HG03457 (cell line): ENCODE results near the gene MAP3K7CL.
"Not testable (repeated sequence)": the region's sequence is repeated elsewhere in the genome, so short reads cannot be mapped to it uniquely, and the experiment has no call there.

Experiments used
- ATAC-seq: cut with Tn5 transposase; IDR thresholded peaks from one replicate; pipeline ENCODE4 v1.9.1; 2021; ENCODE audit warnings: moderate number of reproducible peaks; ENCODE audit not compliant: unreplicated experiment

The MAP3K7CL gene

DNA sequence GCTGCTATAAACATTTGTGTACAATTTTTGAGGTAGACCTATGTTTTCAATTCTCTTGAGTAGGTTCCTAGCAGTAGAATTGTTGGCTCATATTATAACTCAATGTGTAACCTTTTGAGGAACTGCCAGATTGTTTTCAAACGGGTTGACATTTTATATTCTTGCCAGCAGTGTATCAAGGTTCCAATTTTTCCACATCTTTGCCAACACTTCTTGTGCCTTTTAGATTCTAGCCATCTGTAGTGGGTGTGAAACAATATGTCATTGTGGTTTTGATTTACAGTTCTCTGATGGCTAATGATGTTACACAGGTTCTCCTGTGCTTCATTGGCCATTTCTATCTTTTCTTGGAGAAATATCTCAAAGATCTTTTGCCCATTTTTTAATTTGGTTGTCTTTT is 36.4 kb downstream of the MAP3K7CL start:
- ATAC-seq: no peak

DNA sequence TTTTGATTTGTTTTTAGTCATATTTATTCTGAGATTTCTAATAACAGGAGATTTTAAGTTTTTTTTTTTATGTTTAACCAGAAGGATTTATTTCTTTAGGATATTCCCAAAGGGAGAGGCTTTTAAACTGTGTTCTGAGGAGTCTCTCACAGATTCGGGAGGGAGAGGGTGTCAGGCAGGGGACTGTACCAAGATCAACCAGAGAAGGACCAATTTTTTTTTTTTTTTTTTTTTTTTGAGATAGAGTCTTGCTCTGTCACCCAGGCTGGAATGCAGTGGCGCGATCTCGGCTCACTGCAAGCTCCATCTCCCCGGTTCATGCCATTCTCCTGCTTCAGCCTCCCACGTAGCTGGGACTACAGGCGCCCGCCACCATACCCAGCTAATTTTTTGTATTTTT is 37.0 kb downstream of the MAP3K7CL start:
- ATAC-seq: not testable (repeated sequence)

DNA sequence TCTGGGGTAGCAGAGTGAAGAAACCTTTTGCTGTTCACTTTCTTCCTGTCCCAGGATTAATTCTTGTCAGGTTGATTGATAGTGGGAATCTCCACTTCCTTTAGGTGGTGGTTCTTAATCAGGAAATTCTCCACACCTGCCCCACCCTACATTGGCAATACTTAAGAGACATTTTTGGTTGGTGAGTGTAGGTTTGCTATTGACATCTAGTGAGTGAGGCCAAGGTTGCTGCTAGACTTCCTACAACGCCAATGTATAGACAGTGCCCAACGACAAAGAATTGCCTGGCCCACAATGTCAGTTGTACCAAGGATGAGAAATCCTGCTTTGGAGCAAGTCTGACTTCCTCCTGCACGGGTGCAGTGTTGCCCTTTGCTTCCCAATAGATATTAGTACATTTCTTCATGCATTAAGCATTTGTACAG is 38.5 kb downstream of the MAP3K7CL start:
- no peak for ATAC-seq

DNA sequence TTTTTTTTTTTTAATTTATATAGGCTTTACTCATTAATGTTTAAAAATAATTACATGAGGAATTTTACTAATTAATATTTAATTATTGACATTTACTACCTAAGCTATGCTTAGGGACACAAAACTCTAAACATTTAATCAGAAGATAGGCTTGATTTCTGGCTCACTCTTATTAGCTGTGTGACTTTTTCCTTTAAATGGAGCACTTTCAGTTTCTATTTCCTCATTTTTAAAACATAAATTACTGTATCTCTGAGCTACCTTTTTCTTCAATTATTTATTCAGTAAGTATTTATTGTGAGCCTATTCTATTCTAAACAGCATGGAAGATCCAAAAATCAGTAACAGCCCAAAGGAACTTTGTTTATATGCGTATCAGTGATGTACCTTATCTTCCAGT is 40.5 kb downstream of the MAP3K7CL start:
- no peak for ATAC-seq

DNA sequence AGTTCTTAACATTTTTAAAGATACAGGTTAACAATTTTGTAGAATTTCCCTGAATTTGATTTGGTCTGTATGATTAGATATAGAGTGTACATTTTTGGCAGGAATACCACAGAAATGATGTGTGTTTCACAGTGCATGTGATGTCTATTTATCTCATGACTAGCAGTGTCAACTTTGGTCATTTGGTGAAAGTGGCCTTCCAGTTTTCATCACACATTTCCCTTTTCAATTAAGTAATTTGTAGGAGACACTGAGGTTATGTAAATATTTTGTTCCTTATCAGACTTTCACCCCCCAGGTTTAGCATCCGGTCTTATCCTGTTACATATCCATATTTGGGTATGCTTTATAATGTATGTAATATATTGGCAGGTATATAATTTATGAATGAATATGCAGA is 41.8 kb downstream of the MAP3K7CL start:
- no peak for ATAC-seq

DNA sequence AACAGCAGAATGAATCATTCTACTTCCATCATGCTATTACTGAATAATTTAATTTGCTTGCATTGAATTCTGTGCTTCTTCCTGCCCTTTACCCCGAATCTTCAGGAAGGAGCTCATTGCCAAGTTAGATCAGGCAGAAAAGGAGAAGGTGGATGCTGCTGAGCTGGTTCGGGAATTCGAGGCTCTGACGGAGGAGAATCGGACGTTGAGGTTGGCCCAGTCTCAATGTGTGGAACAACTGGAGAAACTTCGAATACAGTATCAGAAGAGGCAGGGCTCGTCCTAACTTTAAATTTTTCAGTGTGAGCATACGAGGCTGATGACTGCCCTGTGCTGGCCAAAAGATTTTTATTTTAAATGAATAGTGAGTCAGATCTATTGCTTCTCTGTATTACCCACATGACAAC is 44.2 kb downstream of the MAP3K7CL start:
- ATAC-seq: no peak

DNA sequence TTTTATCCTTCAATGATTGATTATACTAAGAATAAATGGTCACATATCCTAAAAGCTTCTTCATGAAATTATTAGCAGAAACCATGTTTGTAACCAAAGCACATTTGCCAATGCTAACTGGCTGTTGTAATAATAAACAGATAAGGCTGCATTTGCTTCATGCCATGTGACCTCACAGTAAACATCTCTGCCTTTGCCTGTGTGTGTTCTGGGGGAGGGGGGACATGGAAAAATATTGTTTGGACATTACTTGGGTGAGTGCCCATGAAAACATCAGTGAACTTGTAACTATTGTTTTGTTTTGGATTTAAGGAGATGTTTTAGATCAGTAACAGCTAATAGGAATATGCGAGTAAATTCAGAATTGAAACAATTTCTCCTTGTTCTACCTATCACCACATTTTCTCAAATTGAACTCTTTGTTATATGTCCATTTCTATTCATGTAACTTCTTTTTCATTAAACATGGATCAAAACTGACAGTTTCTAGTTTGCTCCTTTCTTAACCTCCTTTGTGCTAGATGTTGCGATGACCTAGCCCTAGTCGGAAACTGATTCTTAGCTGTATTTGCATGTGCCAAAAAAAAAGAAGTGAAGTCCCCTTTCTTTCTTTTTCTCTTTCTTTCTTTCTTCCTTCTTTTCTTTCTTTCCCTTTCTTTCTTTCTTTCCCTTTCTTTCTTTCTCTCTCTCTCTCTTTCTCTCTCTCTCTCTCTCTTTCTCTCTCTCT is 45.1 kb downstream of the MAP3K7CL start:
- no peak for ATAC-seq

DNA sequence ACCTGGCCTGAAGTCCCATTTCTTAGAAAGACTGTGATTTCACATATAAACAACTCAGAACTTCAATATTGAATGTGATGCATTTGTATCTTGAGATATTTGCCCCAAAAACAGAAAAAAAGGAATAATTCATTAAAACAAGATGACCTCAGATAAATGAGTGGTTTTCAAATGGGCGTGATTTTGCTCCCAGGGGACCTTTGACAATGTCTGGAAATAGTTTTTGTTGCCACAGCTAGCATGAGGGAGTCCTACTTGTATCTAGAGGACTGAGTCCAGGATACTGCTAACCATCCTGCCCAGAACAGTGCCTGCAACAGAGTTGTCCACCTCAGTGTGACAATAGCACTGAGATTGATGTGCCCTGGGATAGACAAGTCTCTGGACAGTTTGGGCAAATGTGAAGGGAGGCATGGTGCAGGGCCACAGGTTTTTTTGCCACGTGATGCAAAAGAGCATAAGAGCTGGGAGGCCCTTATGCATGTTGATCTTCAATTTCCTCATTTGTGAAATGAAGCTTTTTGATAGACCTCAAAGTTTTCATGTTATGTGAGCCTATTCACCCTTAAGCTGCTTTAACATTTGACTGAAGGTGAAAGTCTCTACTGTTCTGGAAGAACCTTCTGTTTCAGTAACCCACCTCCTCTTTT is 46.2 kb downstream of the MAP3K7CL start:
- ATAC-seq: no peak

DNA sequence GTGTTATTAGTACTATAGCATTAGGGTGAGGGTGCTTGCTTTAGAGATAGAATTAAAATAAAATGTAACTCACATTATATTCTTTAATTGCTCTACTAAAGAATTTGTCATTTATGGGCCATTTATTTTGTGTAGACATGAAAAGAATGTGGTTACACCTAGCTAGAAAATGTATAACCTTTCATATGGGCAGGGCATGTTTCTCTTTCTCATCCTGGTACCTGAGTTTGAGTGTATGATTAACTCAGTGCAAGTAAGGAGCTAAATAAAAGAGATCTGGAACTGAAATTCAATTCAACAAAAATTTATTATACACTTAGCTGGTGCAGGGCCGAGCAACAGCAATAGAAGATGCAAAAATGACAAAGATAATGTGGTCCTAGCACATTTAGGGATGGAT is 47.4 kb downstream of the MAP3K7CL start:
- no peak for ATAC-seq

DNA sequence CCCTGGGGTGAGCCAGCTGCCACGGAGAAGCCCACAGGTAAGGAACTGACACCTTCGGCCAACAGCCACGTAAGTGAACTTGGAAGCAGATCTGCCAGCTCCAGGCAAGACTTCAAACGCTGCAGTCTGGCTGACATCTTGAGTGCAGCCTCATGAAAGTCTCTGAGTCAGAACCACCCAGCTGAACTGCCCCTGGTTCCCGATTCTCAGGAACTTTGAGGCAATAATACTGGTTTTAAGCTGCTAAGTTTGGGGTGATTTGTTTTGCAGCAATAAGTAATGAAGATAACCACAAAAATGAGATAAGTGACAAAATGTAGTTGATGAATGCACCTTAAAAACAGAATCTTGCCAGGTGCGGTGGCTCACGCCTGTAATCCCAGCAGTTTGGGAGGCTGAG is 48.5 kb downstream of the MAP3K7CL start:
- ATAC-seq: no peak

DNA sequence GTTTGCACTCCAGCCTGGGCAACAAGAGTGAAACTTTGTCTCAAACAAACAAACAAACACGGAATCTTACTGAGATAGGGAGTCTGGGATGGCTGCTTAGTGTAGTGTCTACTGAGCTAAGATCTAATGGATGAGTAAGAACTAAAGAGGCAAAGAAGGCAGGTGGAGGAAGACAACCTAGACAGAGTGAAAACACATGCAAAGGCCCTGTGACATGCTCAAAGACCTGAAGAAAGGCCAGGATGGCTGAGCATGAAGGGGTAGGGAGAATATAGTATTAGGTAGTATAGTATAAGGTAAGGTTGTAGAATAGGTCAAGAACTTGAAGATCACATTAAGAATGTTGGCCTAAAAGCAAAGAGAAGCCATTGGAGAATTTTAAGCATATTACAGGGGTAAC is 49.1 kb downstream of the MAP3K7CL start:
- ATAC-seq: no peak

DNA sequence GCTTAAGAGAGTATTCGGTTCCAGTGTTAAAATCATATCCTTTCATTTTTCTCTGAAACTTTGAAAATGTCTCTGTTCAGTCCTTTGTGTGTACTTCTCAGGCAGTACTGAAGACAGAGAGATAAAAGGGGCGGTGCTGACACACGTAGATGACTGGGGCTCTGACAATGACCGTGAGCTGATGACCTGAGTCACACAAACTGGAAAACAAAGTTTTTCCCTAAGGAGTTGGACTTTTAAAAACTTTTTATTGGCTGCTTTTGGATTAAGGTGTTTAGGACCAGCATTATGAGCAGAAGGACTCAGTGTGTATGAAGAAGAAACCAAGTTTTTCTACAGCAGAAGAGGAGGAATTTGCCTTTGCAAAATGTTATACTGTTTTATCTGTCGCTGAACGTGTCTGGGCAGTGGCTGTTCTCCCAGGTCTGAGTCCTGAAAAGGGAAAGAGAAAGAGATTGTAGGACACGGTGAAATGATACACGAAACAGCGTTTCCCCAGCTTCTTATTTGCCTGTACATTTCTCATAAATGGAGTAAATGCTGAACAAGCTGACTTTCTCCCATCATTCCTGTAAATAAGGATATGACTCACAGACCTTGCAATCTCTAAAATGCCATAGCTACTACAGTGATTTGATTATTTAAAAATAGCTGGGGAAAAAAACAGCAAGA is 51.5 kb downstream of the MAP3K7CL start:
- no peak for ATAC-seq

DNA sequence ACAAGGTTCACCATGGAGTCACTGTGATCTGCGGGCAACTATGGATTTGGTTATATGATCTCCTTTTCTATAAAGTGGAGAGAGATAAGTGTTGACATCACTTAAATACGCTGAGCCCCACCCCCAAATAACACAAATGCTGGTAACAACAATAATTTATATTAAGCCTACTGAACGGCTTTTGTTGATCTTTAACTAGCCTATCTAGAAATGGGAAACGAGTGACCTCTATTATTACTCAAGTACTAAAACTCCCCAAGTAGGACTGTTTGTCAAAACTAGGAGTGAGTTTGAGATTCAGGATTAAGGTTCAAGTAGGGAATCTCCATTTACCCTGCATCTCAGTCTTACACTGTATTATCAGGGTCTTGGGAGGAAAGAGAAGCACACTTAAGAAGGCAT is 52.2 kb downstream of the MAP3K7CL start:
- ATAC-seq: no peak

DNA sequence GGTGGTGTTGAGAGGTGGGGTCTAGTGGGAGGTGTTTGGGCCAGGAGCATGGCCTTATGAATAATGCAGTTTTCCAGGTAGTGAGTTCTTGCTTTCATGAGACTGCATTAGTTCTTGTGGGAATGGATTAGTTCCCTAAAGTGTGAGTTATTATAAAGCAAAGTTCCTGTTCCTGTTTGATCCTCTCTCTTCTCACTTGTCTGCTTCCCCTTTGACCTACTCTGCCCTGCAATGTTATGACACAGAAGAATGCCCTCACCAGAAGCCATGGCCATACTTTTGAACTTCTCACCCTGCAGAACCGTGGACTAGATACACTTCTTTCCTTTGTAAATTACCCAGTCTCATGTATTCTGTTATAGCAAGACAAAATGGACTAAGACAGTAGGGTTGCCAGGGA is 53.6 kb downstream of the MAP3K7CL start:
- no peak for ATAC-seq

DNA sequence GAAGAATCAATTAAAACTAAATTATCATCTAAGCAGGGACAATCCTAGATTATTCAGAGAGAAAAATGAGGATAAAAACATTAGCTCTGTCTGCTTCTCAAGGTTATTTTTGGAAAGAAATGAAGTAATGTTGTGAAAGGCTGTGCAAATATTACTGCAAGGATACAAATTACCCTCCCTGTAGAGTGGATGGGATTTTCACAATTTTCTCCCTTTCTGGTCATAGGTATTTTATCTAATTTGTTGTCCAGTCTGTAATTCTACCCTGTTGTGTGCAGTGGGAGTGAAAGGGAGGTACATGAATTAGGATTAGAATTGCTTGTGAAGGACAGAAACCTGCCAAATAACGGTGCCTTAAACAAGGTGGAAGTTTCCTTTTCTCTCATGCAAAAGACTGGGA is 54.7 kb downstream of the MAP3K7CL start:
- ATAC-seq: no peak

DNA sequence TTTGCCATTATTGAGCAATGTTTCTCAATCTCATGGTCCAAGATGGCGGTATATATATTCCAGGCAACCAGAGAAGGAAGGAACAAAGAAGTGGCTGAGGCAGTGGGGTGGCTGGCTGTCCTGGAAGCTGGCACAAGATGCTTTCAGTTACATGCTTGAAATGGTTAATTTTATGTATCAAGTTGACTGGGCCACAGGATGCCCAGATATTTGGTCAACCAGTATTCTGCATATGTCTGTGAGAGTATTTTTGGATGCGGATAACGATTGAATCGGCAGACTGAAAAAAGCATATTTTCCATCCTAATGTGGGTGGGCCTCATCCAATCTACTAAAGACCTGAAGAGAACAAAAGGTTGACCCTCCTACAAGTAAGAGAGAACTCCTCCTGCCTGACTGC is 55.2 kb downstream of the MAP3K7CL start:
- ATAC-seq: no peak

DNA sequence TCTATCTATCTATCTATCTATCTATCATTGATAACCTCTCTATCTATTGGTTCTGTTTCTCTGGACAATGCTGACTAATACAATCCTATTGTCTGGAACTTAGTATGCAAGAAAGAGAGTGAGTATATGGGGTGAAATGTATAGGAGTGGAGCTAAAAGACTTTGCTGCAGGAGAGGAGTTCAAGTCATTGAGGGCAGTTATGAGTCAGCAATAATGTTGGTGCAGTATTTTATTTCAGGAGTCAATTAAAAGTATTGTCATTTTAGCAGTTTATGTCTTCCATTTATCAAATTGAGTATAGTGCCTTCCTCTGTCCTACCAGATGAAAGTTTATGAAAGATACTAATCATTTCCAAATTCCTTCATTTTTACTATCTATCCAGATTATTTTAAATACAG is 55.8 kb downstream of the MAP3K7CL start:
- ATAC-seq: no peak

DNA sequence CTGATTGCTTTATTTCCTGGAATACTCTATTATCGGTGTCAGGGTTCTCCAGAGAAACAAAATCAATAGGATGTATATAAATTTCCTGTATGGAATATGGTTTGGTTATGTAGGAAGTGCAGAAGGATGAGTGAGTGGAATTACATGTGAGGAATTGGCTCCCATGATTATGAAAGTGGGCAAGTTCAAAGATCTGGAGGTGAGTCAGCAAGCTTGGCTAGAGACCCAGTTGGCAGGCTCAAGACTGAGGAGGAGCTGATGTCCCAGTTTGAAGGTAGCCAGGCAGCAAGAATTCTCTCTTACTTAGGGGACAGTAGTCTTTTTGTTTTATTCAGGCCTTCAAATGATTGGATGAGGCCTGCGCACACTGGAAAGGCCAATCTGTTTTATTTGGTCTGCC is 57.5 kb downstream of the MAP3K7CL start:
- ATAC-seq: no peak

DNA sequence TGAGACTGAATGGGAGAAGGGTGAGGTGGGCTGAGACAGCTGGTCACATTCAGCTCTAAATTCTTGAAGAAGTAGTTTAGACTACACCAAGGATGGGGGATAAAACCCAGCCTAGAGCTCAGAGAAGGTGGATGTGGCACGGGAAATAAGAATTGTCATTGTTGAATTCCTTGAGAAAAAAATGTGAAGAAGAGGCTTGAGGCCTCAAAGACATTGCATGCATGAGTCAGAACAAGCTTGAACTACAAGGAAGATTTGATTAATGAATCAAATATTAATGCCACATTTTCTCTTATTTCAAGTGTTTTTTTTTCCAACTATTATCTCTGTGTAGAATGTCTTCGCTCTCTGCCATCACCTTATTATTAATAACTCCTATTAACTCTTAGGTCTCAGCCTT is 58.9 kb downstream of the MAP3K7CL start:
- ATAC-seq: no peak

DNA sequence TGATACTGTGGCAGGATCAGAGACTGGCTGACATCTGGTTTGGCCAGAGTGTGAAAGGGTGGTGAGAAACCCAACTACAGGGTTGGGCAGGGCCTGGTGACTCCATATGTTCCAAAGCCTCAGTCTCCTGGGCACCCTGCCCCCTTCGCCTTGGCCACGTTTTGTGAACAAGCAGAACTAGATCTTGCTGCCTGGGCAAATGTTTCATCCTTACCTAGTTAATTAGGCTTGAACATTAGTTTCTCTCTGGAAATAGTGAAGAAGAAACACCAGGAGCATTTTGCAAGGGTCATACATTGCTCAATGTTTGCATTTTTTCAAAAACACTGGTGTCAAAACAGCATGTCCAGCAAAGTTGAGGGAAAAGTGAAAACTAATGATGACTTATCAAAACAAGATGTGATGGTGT is 60.5 kb downstream of the MAP3K7CL start:
- no peak for ATAC-seq

DNA sequence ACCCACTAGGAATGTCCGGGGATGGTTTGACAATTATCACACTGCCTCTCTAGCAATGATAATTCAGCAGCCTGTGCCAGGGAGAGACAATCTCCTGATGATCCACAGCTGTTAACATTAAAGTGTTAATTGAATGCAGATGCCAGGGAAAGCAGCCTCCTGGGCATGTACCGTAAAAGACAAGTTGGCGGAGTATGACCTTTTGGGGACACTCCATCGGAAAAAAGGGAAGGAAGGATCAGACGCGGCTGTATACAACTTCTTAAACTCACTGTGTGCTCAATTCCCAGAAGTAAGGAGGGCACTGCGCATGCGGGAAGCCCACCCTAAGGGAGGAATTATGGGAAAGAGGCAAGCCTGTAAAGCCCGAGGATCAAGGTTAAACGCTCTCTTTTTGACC is 62.6 kb downstream of the MAP3K7CL start:
- no peak for ATAC-seq

DNA sequence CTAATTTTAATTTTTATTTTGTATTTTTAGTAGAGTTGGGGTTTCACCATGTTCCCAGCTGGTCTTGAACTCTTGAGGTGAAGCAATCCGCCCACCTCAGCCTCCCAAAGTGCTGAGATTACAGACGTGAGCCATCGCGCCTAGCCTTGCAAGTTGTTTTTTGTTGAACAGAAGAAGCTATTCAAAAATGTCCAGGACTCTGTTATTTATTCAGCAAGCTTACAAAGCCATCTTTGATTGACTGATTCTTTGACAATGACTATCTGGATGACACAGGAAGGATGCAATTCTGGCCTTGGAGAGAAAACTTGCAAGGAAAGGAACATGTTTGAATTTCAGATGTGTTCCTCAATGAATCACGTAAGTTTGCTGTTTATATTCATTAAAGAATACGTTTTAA is 63.5 kb downstream of the MAP3K7CL start:
- ATAC-seq: no peak
